Suprapubic skin (tissue), 4 donors: ENCODE results near the gene KRTAP2-2. TPM values are rescaled to one million over a fixed set of nuclear protein-coding genes. Genes with fewer than 3 reads are reported as not detected.
"Not testable (repeated sequence)": the region's sequence is repeated elsewhere in the genome, so short reads cannot be mapped to it uniquely, and the experiment has no call there.

Experiments used
- DNase-seq, 2 donors: peaks; one replicate each; pipeline ENCODE4 v3.0.0-alpha.2; 2019; ENCODE audit warnings: low spot score in 2 of 2
- H3K27ac ChIP-seq: fragments of 200-600 bp; sonication (generic); one replicate; pipeline ENCODE4 v1.5.1; 2019
- H3K27me3 ChIP-seq: fragments of 200-600 bp; sonication (generic); one replicate; pipeline ENCODE4 v1.5.1; 2019
- H3K36me3 ChIP-seq: fragments of 200-600 bp; sonication (generic); one replicate; pipeline ENCODE4 v1.5.1; 2019
- H3K4me1 ChIP-seq: fragments of 200-600 bp; sonication (generic); one replicate; pipeline ENCODE4 v1.5.1; 2019
- H3K4me3 ChIP-seq: fragments of 200-600 bp; sonication (generic); one replicate; pipeline ENCODE4 v1.5.1; 2019; ENCODE audit warnings: mild to moderate bottlenecking
- H3K9me3 ChIP-seq: fragments of 200-600 bp; sonication (generic); one replicate; pipeline ENCODE4 v1.5.1; 2019
- CTCF ChIP-seq, 2 donors: fragments of 200-600 bp in 1 of 2; fragments of 450-650 bp in 1 of 2; sonication (generic) in 1 of 2; IDR thresholded peaks; one replicate each; pipeline ENCODE4 v1.5.1; 2016 to 2019; ENCODE audit warnings: antibody characterized with exemption in 2 of 2, mild to moderate bottlenecking in 1 of 2, moderate library complexity in 1 of 2
- EP300 ChIP-seq: sonication (generic); formaldehyde crosslinking; IDR thresholded peaks from one replicate; pipeline ENCODE4 v1.6.1; 2017; ENCODE audit warnings: antibody characterized with exemption
- POLR2A ChIP-seq, 2 donors: fragments of 450-650 bp; IDR thresholded peaks; one replicate each; pipeline ENCODE4 v1.6.1; 2017; ENCODE audit warnings: antibody characterized with exemption in 2 of 2, mild to moderate bottlenecking in 2 of 2, moderate library complexity in 2 of 2
- POLR2AphosphoS5 ChIP-seq, 3 donors: sonication (generic); formaldehyde crosslinking; IDR thresholded peaks; one replicate each; pipeline ENCODE4 v1.6.1; 2017; ENCODE audit warnings: antibody characterized with exemption in 3 of 3
- WGBS: methylation state at CpG from one replicate; pipeline ENCODE4 v1.1.5; 2018; 5-methylcytosine and 5-hydroxymethylcytosine counted together
- total RNA-seq, 4 donors: library from RNA; depleted of rRNA; stranded (reverse); fragments of >200 nt; gene quantifications; one replicate each; pipeline ENCODE4 v1.1.0, GENCODE V29; 2016

Gene KRTAP2-2
- total RNA-seq, 4 donors from 2014 or later, result 8.2 to 41.6 (median 25.3) TPM; not detected in 1

- Histone ChIP-seq H3K4me3 (no peak within 1 kb of the TSS), H3K36me3 (no peaks in the 10 kb centered on the region), H3K4me1 (no peaks in the 10 kb centered on the region), H3K27ac (no peak within 1 kb of the TSS), H3K9me3 (no peaks in the 10 kb centered on the region), H3K27me3 (peaks cover 6% of the 10 kb centered on the region)
- 55% methylated on average over 4 of the region's 4 CpGs for WGBS
- no peak for DNase-seq
- TF ChIP-seq POLR2AphosphoS5 (IDR thresholded peaks at IDR 0.05), result no peak
- TF ChIP-seq CTCF (IDR thresholded peaks at IDR 0.05), result no peak
Measured at GRCh38 chr17:41098042-41098441, 43.0 kb upstream of the KRTAP2-2 start, which contains the start of gene KRTAP4-8. TSS of gene KRTAP4-8 (minus strand) at chr17:41098142. CDS start at chr17:41098084, 58 bp downstream.

GRCh38 chr17:41096055-41096454 is 41.0 kb upstream of the KRTAP2-2 start:
- Histone ChIP-seq H3K4me3 (no peak overlapping the region), H3K36me3 (no peaks in the 10 kb centered on the region), H3K27ac (no peak overlapping the region), H3K9me3 (no peaks in the 10 kb centered on the region), H3K27me3 (peaks cover 6% of the 10 kb centered on the region), H3K4me1 (no peaks in the 10 kb centered on the region)
- TF ChIP-seq CTCF (IDR thresholded peaks at IDR 0.05), result no peak
- no peak for TF ChIP-seq POLR2AphosphoS5 (IDR thresholded peaks at IDR 0.05)
- no peak for TF ChIP-seq EP300
- TF ChIP-seq POLR2A (IDR thresholded peaks at IDR 0.05), result no peak
- 66% methylated on average over 7 of the region's 7 CpGs for WGBS
- no peak for DNase-seq

GRCh38 chr17:41088760-41089352 is 33.8 kb upstream of the KRTAP2-2 start:
- not testable (repeated sequence) for H3K4me1 ChIP-seq, H3K36me3 ChIP-seq
- 65% methylated on average over 4 of the region's 4 CpGs for WGBS

GRCh38 chr17:41084100-41084856 is 29.2 kb upstream of the KRTAP2-2 start, which contains the start of gene KRTAP4-7:
TSS of gene KRTAP4-7 (plus strand) at chr17:41084150. CDS start at chr17:41084207, 57 bp downstream.
- not testable (repeated sequence) for H3K4me1 ChIP-seq, H3K9me3 ChIP-seq, H3K27me3 ChIP-seq, DNase-seq, H3K4me3 ChIP-seq, H3K27ac ChIP-seq, H3K36me3 ChIP-seq
- WGBS, result 84% methylated on average over 2 of the region's 14 CpGs

More at GRCh38 chr17:41088760-41089352, 33.8 kb upstream of the KRTAP2-2 start:
- not testable (repeated sequence) for DNase-seq, H3K27ac ChIP-seq, H3K4me3 ChIP-seq, H3K27me3 ChIP-seq, H3K9me3 ChIP-seq

- not testable (repeated sequence) for DNase-seq, H3K27ac ChIP-seq, H3K4me1 ChIP-seq, H3K36me3 ChIP-seq, H3K4me3 ChIP-seq, H3K27me3 ChIP-seq, H3K9me3 ChIP-seq
- 50% methylated on average over 2 of the region's 2 CpGs for WGBS
Measured at GRCh38 chr17:41083427-41083826, 28.4 kb upstream of the KRTAP2-2 start.

- H3K4me1 ChIP-seq, result no peaks in the 10 kb centered on the region
- H3K36me3 ChIP-seq, result no peaks in the 10 kb centered on the region
- H3K9me3 ChIP-seq, result no peaks in the 10 kb centered on the region
- WGBS, result 48% methylated on average over 4 of the region's 4 CpGs
- H3K4me3 ChIP-seq, result no peak overlapping the region
- no peak for TF ChIP-seq CTCF (IDR thresholded peaks at IDR 0.05)
- TF ChIP-seq EP300, result no peak
- no peak for TF ChIP-seq POLR2A (IDR thresholded peaks at IDR 0.05)
- no peak for TF ChIP-seq POLR2AphosphoS5 (IDR thresholded peaks at IDR 0.05)
- no peak overlapping the region for H3K27ac ChIP-seq
- H3K27me3 ChIP-seq, result no peaks in the 10 kb centered on the region
- DNase-seq, result no peak
Measured at GRCh38 chr17:41082626-41083025, 27.6 kb upstream of the KRTAP2-2 start.
